HepG2 (cell line): ENCODE results near the gene PDP2. TPM values are rescaled to one million over a fixed set of nuclear protein-coding genes. Genes with fewer than 3 reads are reported as not detected.

Experiments
- CEBPB ChIP-seq: IDR thresholded peaks from 2 replicates; pipeline ENCODE4 v1.6.1; 2011; ENCODE audit warnings: low read depth, low read length, improper control_type of control experiment, borderline replicate concordance
- MEF2D ChIP-seq: sonication (generic); formaldehyde crosslinking; IDR thresholded peaks from 2 replicates; pipeline ENCODE4 v1.5.1; 2020; ENCODE audit warnings: mild to moderate bottlenecking, missing genetic modification reagents
- PRDM10 ChIP-seq: sonication (generic); formaldehyde crosslinking; IDR thresholded peaks from 2 replicates; pipeline ENCODE4 v1.4.0; 2020; ENCODE audit warnings: low read depth, missing genetic modification reagents
- RBFOX2 ChIP-seq: fragments of 200-400 bp; formaldehyde crosslinking; IDR thresholded peaks from 2 replicates; pipeline ENCODE4 v1.6.1; 2017; ENCODE audit warnings: low read depth, mild to moderate bottlenecking, low read length
- polyA plus RNA-seq, 8 experiments: library from polyadenylated mRNA; depleted of rRNA in 3 of 8; stranded (reverse) in 7 of 8; unstranded in 1 of 8; fragments of >200 nt; fragmentation: Illumina TruSeq in 4 of 8; extraction: Trizol in 4 of 8; gene quantifications; 2 replicates each; pipeline versions ENCODE4 v1.2.1 to v1.2.3, GENCODE V29; 2011 to 2016; ENCODE audit warnings: low read depth in 4 of 8, missing spikeins in 1 of 8, mixed read lengths in 1 of 8; ENCODE audit not compliant: insufficient read depth in 1 of 8
- total RNA-seq, 5 experiments: library from RNA; depleted of rRNA; stranded (reverse); fragments of >200 nt; fragmentation: Illumina TruSeq; extraction: Trizol; gene quantifications; 2 replicates each; pipeline ENCODE4 v1.2.3, GENCODE V29; 2016; ENCODE audit warnings: low read depth in 1 of 5
- TF ChIP-seq, protein P1 (sequence below): IDR thresholded peaks from 2 replicates; pipeline ENCODE4 v1.4.0; 2020; ENCODE audit warnings: mild to moderate bottlenecking, missing genetic modification reagents
- TF ChIP-seq, protein P2 (sequence below): sonication (generic); formaldehyde crosslinking; IDR thresholded peaks from 2 replicates; pipeline ENCODE4 v1.5.0; 2020; ENCODE audit warnings: missing genetic modification reagents
- TF ChIP-seq, protein P3 (sequence below): sonication (generic); formaldehyde crosslinking; IDR thresholded peaks from 2 replicates; pipeline ENCODE4 v1.5.1; 2020; ENCODE audit warnings: missing genetic modification reagents, mild to moderate bottlenecking, borderline replicate concordance
- TF ChIP-seq, protein P4 (sequence below): fragments of 450-650 bp; IDR thresholded peaks from 2 replicates; pipeline ENCODE4 v1.6.1; 2016

Gene PDP2
- total and polyA plus RNA-seq, 2 of the 13 experiments (the other 11 are each of a cell fraction or from before 2014, with no cell fraction given): 12.8 to 15.8 TPM

DNA sequence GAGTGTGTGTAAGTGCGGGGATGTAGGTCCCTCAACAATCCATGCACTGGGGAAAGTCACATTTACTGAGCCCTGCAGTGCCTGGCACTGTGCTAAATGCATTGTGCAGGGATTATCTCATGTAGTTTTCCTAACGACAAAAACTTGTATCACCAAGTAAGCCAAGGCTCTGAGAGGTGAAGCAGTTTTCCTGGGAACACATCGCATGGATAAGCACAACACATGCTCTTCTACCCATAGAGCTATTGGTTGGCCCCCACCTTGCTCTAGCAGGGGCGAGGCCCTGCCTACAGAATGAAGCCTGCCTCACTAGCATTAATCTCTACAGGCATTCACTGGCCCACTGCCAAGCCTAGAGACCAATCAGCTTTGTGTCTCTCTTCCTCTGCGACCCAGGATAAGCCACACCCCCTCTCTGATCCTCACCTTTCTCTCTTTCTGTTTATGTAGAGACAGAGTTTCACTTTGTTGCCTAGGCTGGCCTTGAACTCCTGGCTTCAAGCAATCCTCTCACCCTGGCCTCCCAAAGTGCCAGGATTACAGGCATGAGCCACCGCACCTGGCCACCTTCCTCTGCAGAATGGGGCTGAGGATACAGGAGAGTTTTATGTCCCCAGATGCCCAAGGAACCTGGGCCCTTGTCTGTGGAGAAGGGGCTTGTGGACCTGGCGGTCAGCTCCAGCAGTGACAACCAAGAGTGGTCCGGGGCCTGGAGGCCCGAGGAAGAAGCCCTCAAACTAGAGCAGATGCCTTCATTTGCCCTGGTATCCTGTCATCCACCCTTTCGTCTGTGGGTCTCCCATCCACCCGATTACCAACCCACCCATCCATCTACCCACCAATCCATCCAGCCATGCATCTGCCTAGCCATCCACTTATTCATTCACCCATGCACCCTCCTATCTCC, 25.6 kb downstream of the PDP2 start (continued):
- TF ChIP-seq, protein P1, sequence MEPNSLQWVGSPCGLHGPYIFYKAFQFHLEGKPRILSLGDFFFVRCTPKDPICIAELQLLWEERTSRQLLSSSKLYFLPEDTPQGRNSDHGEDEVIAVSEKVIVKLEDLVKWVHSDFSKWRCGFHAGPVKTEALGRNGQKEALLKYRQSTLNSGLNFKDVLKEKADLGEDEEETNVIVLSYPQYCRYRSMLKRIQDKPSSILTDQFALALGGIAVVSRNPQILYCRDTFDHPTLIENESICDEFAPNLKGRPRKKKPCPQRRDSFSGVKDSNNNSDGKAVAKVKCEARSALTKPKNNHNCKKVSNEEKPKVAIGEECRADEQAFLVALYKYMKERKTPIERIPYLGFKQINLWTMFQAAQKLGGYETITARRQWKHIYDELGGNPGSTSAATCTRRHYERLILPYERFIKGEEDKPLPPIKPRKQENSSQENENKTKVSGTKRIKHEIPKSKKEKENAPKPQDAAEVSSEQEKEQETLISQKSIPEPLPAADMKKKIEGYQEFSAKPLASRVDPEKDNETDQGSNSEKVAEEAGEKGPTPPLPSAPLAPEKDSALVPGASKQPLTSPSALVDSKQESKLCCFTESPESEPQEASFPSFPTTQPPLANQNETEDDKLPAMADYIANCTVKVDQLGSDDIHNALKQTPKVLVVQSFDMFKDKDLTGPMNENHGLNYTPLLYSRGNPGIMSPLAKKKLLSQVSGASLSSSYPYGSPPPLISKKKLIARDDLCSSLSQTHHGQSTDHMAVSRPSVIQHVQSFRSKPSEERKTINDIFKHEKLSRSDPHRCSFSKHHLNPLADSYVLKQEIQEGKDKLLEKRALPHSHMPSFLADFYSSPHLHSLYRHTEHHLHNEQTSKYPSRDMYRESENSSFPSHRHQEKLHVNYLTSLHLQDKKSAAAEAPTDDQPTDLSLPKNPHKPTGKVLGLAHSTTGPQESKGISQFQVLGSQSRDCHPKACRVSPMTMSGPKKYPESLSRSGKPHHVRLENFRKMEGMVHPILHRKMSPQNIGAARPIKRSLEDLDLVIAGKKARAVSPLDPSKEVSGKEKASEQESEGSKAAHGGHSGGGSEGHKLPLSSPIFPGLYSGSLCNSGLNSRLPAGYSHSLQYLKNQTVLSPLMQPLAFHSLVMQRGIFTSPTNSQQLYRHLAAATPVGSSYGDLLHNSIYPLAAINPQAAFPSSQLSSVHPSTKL: peak; percentile 80
- TF ChIP-seq, protein P2, sequence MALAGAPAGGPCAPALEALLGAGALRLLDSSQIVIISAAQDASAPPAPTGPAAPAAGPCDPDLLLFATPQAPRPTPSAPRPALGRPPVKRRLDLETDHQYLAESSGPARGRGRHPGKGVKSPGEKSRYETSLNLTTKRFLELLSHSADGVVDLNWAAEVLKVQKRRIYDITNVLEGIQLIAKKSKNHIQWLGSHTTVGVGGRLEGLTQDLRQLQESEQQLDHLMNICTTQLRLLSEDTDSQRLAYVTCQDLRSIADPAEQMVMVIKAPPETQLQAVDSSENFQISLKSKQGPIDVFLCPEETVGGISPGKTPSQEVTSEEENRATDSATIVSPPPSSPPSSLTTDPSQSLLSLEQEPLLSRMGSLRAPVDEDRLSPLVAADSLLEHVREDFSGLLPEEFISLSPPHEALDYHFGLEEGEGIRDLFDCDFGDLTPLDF: no peak
- TF ChIP-seq, protein P3, sequence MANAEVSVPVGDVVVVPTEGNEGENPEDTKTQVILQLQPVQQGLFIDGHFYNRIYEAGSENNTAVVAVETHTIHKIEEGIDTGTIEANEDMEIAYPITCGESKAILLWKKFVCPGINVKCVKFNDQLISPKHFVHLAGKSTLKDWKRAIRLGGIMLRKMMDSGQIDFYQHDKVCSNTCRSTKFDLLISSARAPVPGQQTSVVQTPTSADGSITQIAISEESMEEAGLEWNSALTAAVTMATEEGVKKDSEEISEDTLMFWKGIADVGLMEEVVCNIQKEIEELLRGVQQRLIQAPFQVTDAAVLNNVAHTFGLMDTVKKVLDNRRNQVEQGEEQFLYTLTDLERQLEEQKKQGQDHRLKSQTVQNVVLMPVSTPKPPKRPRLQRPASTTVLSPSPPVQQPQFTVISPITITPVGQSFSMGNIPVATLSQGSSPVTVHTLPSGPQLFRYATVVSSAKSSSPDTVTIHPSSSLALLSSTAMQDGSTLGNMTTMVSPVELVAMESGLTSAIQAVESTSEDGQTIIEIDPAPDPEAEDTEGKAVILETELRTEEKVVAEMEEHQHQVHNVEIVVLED (CRISPR knock-in tag): peak; percentile 27; the same call in 1 of the 2 replicates
- TF ChIP-seq, protein P4, sequence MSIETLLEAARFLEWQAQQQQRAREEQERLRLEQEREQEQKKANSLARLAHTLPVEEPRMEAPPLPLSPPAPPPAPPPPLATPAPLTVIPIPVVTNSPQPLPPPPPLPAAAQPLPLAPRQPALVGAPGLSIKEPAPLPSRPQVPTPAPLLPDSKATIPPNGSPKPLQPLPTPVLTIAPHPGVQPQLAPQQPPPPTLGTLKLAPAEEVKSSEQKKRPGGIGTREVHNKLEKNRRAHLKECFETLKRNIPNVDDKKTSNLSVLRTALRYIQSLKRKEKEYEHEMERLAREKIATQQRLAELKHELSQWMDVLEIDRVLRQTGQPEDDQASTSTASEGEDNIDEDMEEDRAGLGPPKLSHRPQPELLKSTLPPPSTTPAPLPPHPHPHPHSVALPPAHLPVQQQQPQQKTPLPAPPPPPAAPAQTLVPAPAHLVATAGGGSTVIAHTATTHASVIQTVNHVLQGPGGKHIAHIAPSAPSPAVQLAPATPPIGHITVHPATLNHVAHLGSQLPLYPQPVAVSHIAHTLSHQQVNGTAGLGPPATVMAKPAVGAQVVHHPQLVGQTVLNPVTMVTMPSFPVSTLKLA: no peak
- TF ChIP-seq PRDM10 (CRISPR knock-in tag) (no peak; the same call in 1 of the 2 replicates), RBFOX2 (no peak), MEF2D (CRISPR knock-in tag) (peak; percentile 78; the same call in 1 of the 2 replicates), CEBPB (no peak)
